Mesothelial cell of epicardium (in vitro differentiated cells): Measurements from ENCODE around the gene GCLC. TPM values are rescaled to one million over a fixed set of nuclear protein-coding genes. Genes with fewer than 3 reads are reported as not detected.
"Not testable (repeated sequence)": the region's sequence is repeated elsewhere in the genome, so short reads cannot be mapped to it uniquely, and the experiment has no call there.

ENCODE experiments used
- DNase-seq, 2 experiments: peaks; one replicate each; pipeline ENCODE4 v3.0.0; 2021; ENCODE audit warnings: low spot score in 2 of 2; ENCODE audit not compliant: unreplicated experiment in 2 of 2
- H3K27ac Mint-ChIP-seq: 2 replicates; pipeline ENCODE4 v1.8.0; 2021; ENCODE audit warnings: mixed read lengths
- H3K27me3 Mint-ChIP-seq: 2 replicates; pipeline ENCODE4 v1.8.0; 2021; ENCODE audit warnings: low read depth, mixed read lengths
- H3K36me3 Mint-ChIP-seq: 2 replicates; pipeline ENCODE4 v1.8.0; 2021; ENCODE audit warnings: mixed read lengths
- H3K4me1 Mint-ChIP-seq: 2 replicates; pipeline ENCODE4 v1.8.0; 2021; ENCODE audit warnings: mixed read lengths
- H3K4me3 Mint-ChIP-seq: 2 replicates; pipeline ENCODE4 v1.8.0; 2021; ENCODE audit warnings: mild to moderate bottlenecking, moderate library complexity, mixed read lengths
- H3K9me3 Mint-ChIP-seq: 2 replicates; pipeline ENCODE4 v1.8.0; 2021; ENCODE audit warnings: mixed read lengths
- CTCF ChIP-seq: fragments of 200-600 bp; sonication (generic); IDR thresholded peaks from one replicate; pipeline ENCODE4 v1.5.0; 2021; ENCODE audit warnings: antibody characterized with exemption; ENCODE audit not compliant: unreplicated experiment
- total RNA-seq: library from RNA; stranded (reverse); gene quantifications from 3 replicates; pipeline ENCODE4 v1.2.1, GENCODE V29; 2021

The GCLC gene
- total RNA-seq, 1 donor from 2014 or later: 18.7 TPM

GRCh38 chr6:53581173-53581773, 36.4 kb upstream of the GCLC start:
- H3K27me3 Mint-ChIP-seq: no peaks in the 10 kb centered on the region
- peaks cover 34% of the 10 kb centered on the region for H3K4me1 Mint-ChIP-seq
- H3K27ac Mint-ChIP-seq: peak overlapping the region; percentile 90
- no peaks in the 10 kb centered on the region for H3K36me3 Mint-ChIP-seq
- TF ChIP-seq CTCF: no peak
- DNase-seq: no peak
- H3K9me3 Mint-ChIP-seq: peaks cover 11% of the 10 kb centered on the region
- H3K4me3 Mint-ChIP-seq: no peak overlapping the region

- TF ChIP-seq CTCF: no peak
- DNase-seq: no peak
- H3K4me1 Mint-ChIP-seq: peaks cover 34% of the 10 kb centered on the region
- H3K36me3 Mint-ChIP-seq: no peaks in the 10 kb centered on the region
- peaks cover 11% of the 10 kb centered on the region for H3K9me3 Mint-ChIP-seq
- H3K4me3 Mint-ChIP-seq: no peak overlapping the region
- no peaks in the 10 kb centered on the region for H3K27me3 Mint-ChIP-seq
- H3K27ac Mint-ChIP-seq: no peak overlapping the region
Measured at GRCh38 chr6:53579338-53579737, 34.4 kb upstream of the GCLC start.

GRCh38 chr6:53578371-53578770, 33.5 kb upstream of the GCLC start:
- Mint-ChIP-seq H3K27ac (no peak overlapping the region), H3K4me1 (peaks cover 35% of the 10 kb centered on the region), H3K36me3 (no peaks in the 10 kb centered on the region), H3K9me3 (peaks cover 11% of the 10 kb centered on the region), H3K27me3 (no peaks in the 10 kb centered on the region), H3K4me3 (no peak overlapping the region)
- no peak for TF ChIP-seq CTCF
- DNase-seq: no peak

GRCh38 chr6:53573299-53573698, 28.4 kb upstream of the GCLC start:
- Mint-ChIP-seq H3K4me1 (peaks cover 13% of the 10 kb centered on the region), H3K27me3 (no peaks in the 10 kb centered on the region), H3K36me3 (no peaks in the 10 kb centered on the region), H3K9me3 (no peaks in the 10 kb centered on the region), H3K27ac (no peak overlapping the region), H3K4me3 (no peak overlapping the region)
- no peak for DNase-seq
- no peak for TF ChIP-seq CTCF

- not testable (repeated sequence) for H3K27me3 Mint-ChIP-seq, H3K9me3 Mint-ChIP-seq, H3K27ac Mint-ChIP-seq, H3K4me3 Mint-ChIP-seq, DNase-seq, H3K36me3 Mint-ChIP-seq
- peaks cover 17% of the 10 kb centered on the region for H3K4me1 Mint-ChIP-seq
Measured at GRCh38 chr6:53572379-53572778, 27.5 kb upstream of the GCLC start.

- no peaks in the 10 kb centered on the region for H3K9me3 Mint-ChIP-seq
- no peak for DNase-seq
Measured at GRCh38 chr6:53568776-53569616, 24.1 kb upstream of the GCLC start.

More at GRCh38 chr6:53568776-53569616, 24.1 kb upstream of the GCLC start:
- H3K27ac Mint-ChIP-seq: no peak overlapping the region
- no peak overlapping the region for H3K4me3 Mint-ChIP-seq
- no peaks in the 10 kb centered on the region for H3K36me3 Mint-ChIP-seq
- no peak for TF ChIP-seq CTCF
- H3K27me3 Mint-ChIP-seq: no peaks in the 10 kb centered on the region
- H3K4me1 Mint-ChIP-seq: peaks cover 17% of the 10 kb centered on the region
